GM21786 (cell line): ENCODE measurements around the gene CD2.
"Not testable (repeated sequence)": the region's sequence is repeated elsewhere in the genome, so short reads cannot be mapped to it uniquely, and the experiment has no call there.

Experiments
- ATAC-seq: cut with Tn5 transposase; IDR thresholded peaks from one replicate; pipeline ENCODE4 v1.9.1; 2021; ENCODE audit not compliant: unreplicated experiment

Gene CD2

DNA sequence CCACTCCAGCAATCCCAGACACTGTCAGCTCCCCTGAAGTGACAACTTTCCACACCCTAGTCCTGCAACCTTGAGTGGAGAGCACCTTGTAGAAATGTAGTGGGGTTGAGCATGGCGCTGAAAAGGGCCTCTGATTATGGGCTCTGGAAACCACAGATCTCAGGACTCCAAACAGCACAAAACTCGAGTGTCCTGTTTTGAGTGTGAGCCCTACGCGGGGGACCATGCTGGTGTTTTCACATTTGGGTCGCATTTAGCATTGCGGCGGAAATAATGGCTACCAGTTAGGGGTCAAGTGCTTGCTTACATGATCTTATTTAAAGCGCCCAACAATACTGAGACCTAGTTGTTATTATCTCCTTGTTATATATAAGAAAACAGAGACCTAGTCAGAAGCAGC lies 1.9 kb downstream of the CD2 start:
- not testable (repeated sequence) for ATAC-seq

DNA sequence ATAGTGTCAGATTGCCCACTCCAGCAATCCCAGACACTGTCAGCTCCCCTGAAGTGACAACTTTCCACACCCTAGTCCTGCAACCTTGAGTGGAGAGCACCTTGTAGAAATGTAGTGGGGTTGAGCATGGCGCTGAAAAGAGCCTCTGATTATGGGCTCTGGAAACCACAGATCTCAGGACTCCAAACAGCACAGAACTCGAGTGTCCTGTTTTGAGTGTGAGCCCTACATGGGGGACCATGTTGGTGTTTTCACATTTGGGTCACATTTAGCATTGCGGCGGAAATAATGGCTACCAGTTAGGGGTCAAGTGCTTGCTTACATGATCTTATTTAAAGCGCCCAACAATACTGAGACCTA lies 4.2 kb downstream of the CD2 start:
- ATAC-seq: not testable (repeated sequence)

DNA sequence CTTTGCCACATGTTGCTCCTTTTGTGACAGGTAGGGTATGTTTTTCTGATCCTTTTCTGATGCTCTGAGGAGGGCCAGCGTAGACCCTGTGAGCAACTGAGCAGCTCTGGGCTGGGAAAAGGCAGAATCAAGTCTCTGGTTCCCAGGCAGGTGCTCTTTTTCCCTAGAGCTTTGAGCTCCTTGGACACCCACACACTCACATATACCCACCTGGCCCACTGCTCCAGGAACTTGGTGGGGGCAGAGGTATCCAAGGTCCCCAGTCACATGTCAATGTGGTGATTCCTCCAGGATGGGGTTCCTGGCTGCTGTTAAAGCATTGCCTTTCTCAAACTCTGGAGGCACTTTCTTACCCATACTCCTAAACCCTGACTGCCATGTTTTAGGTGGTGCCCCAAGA lies 5.4 kb downstream of the CD2 start:
- no peak for ATAC-seq

DNA sequence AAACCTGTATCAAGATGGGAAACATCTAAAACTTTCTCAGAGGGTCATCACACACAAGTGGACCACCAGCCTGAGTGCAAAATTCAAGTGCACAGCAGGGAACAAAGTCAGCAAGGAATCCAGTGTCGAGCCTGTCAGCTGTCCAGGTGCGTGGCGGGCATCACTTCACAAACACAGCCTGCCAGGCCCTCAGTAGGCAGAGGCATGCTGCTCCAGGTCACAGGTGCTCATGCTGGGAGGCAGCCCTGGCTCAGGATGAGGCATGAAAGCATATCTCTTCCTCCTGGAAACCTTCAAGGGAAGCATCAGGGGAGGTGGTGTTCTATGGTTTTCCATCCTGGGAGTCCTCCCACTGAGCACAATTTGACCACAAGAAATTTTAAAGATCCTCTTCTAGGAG lies 6.3 kb downstream of the CD2 start:
- no peak for ATAC-seq

DNA sequence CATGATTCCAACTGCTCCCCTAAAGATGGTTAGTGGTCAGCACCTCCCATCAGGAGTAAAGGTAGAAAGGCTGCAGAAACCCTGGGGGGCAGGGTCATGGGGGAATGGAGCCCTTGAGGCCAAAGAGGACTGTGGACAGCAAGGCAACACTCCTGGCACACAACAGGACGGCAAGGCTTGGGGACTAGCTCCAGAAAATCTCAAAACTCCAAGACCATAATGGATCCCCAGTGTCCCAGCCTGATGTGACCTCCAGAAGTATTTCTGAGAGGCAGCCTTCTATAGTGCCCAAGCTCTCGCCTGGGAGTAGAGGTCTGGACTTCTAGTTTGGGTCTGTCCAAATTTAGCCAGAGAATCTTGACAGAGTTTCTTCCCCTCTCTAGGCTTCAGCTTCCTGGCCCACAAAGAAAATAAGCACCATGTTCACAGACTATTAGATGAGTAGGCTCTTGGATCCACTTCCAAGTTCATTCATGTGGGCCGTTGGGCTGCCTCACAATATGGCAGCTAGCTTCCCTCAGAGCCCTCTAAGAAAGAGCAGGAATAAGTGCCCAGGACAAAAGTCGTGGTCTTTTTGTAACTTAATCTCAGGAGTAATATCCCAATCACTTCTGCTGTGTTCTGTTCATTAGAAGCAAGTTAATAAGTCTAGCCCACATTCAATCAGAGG lies 6.9 kb downstream of the CD2 start:
- ATAC-seq: no peak

DNA sequence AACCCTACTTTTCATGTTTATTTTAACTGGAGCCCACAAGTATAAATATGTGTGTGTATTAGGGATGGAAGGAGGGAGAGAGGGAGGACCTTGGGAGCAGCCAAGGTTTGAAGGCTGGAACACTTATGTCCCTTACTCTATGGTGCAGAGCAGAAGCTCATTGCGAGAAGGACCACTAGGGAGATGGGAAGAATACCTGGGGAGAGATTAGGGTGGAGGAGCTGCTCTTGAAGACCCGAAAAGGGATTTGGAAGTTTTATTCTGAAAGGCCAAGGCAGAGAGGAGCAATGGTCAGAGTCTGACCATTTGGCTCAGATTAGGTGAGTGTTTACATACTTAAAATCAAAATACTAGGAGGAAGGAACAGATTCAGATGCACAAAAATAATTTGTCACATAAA lies 8.1 kb downstream of the CD2 start:
- ATAC-seq: no peak

DNA sequence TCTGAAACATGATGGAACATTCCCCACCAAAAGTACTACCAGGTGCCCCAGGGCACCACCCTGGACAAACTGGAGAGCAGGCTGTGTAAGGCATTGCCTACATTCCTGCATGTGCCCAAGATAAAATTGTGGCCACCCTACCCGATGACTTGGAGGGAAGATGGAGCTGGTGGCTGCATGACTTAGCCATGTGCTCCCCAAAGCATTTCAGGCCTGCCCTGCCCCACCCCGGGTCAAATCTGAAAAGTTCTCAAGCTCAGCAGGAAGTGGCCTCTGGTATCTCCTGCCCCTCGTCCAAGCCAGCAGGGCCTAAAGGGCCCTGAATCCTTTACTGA lies 8.5 kb downstream of the CD2 start:
- no peak for ATAC-seq

DNA sequence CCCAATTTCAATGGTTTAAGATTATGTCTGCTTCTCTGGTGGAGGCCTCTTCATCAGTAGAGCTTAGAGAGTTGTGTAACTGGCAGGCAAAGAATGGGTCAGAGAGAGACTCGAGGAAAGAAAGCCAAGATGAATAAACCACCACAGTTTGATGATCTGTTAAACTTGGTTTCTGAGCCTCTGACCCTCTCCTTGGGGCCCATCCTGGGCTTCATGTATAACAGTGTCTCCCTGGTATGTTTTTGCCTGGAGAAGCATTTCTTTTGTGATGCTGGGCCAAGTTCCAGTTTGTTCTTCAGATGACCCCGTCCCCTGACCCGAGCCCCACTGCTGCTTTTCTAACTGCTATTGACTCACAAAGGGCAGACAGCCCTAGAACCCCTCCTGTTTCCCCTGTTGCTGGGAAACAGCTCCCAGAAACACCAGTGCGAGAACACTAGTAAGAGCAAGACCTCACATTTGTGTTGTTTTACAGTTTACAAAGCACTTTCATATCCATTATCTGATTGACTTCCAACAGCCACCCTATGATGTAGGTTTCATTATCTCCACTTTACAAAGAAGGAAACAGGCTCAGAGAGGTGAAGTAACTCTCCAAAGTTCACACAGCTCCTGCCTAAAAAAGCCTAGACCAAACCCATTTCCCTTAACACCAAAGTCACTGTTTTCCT lies 9.0 kb downstream of the CD2 start:
- no peak for ATAC-seq

DNA sequence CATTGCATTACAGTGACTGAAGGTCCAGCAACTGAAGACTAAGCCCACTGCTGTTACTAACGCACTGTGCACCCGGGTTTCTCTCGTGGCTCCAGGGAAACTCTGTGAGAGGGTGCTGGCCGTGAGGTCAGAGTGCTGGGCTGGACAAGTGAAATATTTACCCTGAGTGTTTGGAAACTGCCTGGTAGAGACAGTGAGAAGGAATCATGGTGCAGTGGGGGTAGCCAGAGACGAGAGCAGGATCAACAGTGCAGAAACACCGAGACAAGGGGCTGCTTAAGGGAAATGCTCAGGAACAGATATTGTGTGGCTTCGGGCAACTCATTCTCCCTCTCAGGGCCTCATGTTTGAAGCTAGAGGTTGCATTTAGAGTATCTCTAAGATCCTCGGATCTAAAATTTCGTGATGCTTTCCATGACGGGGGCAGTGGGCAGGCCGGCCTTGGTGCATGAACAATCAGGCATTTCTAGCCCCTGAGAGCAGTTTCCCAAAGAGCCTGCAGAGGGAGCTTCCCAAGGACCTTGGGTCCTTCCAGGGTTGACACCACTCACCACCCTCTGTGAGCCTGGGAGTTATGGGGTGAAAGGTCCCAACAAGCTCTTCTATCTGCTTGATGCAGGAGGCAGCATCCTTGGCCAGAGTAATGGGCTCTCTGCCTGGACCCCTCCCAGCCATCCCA lies 9.7 kb downstream of the CD2 start:
- no peak for ATAC-seq

DNA sequence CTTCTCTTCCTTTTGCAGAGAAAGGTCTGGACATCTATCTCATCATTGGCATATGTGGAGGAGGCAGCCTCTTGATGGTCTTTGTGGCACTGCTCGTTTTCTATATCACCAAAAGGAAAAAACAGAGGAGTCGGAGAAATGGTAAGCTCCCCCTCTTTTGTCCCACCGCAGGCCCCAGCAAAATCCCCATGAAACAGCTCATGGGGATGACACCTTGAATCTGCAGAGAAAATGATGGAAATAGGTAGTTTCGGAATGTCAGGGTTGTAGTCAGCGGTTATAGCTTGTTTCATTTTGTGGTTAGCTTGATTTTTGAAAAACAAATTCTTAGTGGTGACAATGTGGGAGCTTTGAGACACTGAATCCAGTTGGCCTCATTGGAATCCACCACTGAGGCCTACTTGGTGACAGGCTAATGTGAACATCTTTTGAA lies 10.3 kb downstream of the CD2 start:
- no peak for ATAC-seq

DNA sequence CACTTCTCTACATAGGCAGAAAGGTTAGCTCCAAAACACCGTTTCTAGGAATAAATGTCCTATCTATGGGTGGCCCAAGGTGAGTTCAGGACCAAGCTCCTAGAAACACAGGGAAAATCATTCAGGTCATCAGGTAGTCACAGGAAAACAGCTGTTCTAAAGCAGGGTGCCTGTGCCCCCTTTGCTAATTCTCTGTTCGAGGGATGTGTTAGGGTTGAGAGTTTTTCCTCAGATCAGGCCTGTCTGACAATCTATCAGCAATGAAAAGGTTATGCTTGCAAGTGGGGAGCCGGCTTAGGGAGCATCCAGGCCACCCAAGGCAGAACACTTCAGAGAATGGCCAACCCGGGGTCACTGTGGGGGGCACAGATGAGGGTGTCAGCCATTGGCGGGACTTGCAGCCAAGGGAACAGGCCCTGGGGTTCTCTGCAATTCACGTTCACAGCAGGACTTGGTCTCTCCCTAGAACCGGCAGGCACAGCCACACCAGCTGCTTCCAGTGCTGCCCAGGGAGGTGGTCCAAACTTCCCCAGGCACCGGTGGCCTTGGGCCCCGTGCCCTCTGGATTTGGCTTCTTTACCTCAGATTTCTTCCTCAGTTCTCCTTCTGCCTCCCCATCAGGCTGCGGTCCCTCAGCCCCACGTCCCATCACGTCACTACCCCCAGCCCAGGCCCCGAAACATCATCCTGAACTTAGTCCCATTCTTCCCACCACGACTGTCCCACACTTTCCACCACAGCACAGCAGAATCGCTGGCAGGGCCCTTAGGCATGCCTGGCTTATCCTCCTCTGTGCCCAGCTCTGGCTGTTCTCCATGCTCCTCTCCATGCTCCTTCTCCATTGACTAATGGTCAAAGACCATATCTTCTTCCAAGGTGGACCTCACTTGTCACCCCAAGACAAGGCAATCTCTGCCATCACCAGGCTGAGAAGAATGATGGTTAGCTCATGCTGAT lies 11.0 kb downstream of the CD2 start:
- ATAC-seq: no peak

DNA sequence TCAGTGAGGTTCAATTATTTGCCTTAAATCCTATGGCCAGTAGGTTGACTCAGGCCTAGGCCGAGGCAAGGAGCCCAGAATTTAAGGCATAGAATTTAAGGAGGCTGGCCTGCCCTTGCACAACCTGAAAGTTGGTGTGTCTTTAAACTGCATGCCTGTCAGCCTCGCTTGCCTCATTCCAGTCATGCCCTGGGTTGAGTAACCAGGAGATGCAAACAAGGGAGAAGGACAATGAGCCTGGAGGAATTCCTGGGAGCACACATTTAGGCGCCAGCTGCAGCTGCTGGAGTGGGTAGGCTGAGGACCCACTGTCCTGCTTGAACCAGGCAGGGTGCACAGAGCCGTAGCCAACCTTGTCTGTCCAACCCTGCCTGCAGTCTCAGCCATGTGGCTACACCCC lies 11.7 kb downstream of the CD2 start:
- no peak for ATAC-seq

DNA sequence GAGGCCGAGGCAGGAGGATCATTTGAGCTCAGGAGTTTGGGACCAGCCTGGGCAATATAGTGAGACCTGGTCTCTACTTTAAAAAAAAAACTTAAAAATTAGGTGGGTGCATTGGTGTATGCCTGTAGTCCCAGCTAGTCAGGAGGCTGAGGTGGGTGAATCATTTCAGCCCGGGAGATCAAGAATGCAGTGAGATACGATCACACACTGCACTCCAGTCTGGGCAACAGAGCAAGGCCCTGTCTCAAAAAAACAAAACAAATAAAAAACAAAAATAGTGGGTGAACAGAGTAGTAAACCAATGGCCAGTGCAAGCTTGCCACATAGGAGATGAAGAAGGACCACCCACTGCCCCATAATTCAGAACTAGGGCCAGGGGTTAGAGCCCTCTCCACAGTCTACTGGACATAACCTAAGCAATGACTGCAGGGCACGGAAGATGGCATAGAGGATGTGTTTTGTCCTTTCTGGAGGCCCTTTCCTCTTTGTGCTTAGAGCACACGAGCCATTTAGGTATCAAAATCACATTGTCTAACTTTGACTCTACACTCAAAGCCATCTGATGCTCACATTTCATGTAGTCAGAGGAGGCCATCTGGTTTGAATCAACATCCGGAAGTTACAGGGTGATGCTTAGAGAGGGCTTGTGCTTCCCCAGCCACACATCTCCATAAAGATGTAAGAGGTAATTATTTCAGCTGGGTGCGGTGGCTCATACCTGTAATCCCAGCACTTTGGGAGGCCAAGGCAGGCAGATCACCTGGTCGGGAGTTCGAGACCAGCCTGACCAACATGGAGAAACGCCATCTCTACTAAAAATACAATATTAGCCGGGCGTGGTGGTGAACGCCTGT lies 12.6 kb downstream of the CD2 start:
- no peak for ATAC-seq

DNA sequence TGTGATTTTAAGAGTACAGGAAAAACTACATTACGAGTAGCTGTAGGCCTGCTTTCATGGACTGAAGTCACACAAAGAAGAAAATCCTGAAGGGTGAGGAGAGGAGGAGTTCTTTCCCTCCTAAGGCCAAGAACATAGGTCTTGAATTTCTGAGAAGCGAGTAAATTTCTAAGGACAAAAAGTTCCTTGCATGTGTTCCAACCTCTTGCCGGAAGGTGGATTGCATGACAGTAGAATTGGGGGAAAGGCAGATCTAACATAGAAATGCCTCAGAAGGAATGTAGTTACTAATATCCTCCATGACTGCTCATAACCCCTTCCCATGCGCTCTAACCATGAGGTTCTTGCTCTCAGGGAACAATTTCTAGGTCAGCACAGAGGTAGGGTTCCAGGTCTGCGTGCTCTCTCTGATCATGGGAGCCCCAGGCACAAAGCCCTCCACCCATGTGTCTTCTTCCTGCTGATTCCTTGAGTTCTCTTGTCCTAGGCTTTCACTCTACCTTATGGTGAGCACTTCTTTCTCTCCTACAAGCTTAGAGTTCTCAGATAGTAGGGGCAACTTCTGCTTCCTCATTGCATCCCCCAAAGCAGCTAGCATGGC lies 13.7 kb downstream of the CD2 start:
- no peak for ATAC-seq

DNA sequence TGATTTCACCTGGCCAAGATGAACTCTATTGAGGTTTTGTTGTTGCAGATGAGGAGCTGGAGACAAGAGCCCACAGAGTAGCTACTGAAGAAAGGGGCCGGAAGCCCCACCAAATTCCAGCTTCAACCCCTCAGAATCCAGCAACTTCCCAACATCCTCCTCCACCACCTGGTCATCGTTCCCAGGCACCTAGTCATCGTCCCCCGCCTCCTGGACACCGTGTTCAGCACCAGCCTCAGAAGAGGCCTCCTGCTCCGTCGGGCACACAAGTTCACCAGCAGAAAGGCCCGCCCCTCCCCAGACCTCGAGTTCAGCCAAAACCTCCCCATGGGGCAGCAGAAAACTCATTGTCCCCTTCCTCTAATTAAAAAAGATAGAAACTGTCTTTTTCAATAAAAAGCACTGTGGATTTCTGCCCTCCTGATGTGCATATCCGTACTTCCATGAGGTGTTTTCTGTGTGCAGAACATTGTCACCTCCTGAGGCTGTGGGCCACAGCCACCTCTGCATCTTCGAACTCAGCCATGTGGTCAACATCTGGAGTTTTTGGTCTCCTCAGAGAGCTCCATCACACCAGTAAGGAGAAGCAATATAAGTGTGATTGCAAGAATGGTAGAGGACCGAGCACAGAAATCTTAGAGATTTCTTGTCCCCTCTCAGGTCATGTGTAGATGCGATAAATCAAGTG lies 14.3 kb downstream of the CD2 start:
- no peak for ATAC-seq

DNA sequence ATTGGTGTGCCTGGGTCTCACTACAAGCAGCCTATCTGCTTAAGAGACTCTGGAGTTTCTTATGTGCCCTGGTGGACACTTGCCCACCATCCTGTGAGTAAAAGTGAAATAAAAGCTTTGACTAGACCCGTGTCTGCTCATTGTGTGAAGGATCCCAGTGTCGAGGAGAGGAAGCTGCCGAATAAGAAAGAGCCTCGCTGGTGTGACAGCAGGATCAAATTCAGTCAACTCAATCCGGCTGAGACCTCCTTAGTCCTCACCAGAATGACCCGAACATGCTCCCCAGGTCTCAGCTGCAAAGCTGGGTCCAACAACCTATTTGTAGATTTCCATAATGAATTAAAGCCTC lies 14.8 kb downstream of the CD2 start:
- no peak for ATAC-seq

DNA sequence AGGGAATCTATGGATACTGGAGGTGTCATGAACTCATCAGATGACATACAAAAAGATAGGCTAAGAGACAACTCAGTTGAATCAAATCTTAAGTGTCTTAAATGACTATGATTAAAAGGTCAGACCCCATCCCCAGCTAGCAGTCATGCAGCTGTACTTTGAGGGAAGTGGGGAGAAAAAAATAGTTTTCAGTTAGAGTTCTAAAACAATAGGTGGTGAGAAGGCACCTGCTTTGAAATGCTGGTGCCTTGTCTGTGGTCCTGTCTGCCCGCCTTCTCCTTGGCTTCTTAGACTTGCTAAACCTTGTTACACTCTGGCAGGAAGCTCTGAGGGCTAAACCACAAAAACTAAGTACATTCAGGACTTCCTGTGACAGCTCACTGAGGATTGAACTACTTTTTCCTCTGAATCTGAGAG lies 15.3 kb downstream of the CD2 start:
- ATAC-seq: peak; percentile 89

DNA sequence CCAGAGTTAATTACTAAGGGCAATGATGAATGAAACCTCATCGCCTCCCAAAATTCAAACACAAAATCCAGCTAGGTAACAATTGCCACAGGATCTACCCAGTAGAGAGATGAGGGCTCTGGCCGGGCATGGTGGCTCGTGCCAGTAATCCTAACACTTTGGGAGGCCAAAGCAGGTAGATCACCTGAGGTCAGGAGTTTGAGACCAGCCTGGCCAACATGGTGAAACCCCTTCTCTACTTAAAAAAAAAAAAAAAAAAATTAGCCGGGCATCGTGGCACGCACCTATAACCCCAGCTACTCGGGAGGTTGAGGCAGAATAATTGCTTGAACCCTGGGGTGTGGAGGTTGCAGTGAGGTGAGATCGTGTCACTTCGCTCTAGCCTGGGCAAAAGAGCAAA lies 15.8 kb downstream of the CD2 start:
- ATAC-seq: no peak

DNA sequence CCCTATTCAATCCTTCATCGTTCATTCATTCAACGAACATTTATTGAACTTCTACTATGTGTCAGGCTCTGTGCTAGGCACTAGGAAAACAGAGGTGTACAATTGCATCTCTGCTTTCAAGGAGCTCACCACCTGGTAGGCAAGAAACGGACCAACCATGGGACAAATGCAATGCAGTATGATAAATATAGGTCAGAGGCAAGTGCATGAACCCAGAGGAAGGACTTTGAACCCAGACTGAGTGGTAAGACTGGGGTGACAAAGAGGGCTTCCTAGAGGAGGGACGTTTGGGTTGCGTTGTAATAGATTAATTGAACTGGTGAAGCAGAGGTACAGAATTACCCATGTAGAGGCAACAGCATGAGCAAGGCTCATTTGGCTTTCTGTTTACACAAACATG lies 16.4 kb downstream of the CD2 start:
- ATAC-seq: no peak
